ENCODE data around the gene TAS1R3. TPM values are rescaled to one million over a fixed set of nuclear protein-coding genes. Genes with fewer than 3 reads are reported as not detected.

The TAS1R3 gene
- polyA plus RNA-seq, 1 donor from 2014 or later: 1.0 TPM

DNA sequence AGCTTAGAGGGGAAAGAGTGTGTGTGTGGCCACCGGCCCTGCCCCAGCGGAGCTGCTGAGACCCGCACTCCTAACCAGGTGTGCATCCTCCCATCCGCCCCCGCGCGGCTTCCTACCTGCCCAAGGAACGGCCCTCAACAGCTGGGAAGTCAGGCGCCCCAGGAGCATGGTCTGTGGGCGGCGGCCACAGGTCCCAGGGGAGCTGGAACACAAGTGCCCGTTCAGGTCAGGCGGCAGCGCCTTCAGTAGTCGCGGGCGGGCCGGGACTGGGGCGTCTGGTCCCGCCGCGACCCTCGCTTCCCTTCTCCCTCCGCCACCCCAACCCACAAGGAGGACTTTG is 43.5 kb downstream of the TAS1R3 start:
- no peaks in the 10 kb centered on the region for H3K79me2 ChIP-seq (replicated peaks; ENCODE audit: insufficient read depth, low read length)
- H4K20me1 ChIP-seq (ENCODE audit: insufficient read depth): no peaks in the 10 kb centered on the region
- H3K27me3 ChIP-seq (ENCODE audit: insufficient read depth, low read depth, low read length): no peaks in the 10 kb centered on the region
- no peak for TF ChIP-seq RAD21 (conservative IDR thresholded peaks at IDR 0.05)
- peak overlapping the region; percentile 51 for H2AFZ ChIP-seq (ENCODE audit: low read depth, low read length)
- H3K9me2 ChIP-seq (ENCODE audit: insufficient read depth, low read length): no peaks in the 10 kb centered on the region
- peak overlapping the region; percentile 98 for H3K4me3 ChIP-seq (ENCODE audit: low read length)
- peak overlapping the region; percentile 91 for H3K9ac ChIP-seq (ENCODE audit: low read length)
- H3K9me3 ChIP-seq (ENCODE audit: low read length): no peaks in the 10 kb centered on the region
- H3K36me3 ChIP-seq (ENCODE audit: insufficient read depth, low read length): no peaks in the 10 kb centered on the region
- H3F3A ChIP-seq (ENCODE audit: insufficient read depth, low read length, poor library complexity, severe bottlenecking): no peaks in the 10 kb centered on the region
- peak overlapping the region; percentile 39 for H3K4me2 ChIP-seq (ENCODE audit: low read length)
- peak overlapping the region; percentile 83 for H3K27ac ChIP-seq (ENCODE audit: low read length)

DNA sequence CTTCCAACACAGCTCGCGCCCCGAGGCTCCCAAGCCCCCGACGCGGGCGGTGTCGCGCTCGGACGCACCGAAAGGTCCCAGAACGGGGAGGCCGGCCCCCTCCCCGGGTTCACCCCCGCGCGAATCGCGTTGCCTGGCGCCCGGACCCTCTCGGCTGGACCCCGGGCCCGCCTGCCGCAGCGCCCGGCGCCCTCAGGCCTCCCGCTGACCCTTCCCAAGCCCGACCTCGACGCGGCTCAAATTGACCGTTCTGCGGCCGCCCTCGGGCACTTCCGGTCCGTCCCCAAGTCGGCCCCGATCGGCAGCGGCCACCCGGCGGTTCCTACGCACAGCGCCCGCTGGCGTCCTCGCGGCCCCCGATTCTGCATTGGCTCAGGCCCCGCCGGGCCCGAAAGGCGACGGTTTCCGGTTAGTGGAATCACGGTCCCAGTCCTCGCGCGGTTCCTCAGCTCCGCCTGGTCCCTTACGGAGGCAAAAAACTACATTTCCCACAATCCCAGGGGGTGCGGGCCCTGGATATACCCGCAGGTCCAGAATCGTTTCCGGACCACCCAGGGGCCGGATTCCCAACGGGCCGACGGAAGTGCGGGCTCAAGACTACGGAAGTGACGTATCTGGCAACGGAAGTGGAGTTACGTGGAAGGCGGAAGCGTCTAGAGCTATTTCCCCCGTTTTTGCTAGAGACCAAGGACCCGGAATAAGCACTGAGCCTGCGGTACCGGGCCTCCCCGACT is 44.0 kb downstream of the TAS1R3 start, which contains the start of gene AURKAIP1:
Gene AURKAIP1 (minus strand): TSS at position 279 of the 734 bp plus-strand sequence. CDS start 451 bp downstream, outside the sequence.
- Histone ChIP-seq H3K27me3 (ENCODE audit: insufficient read depth, low read depth, low read length) (no peaks in the 10 kb centered on the region), H3K4me2 (ENCODE audit: low read length) (peak within 1 kb of the TSS; percentile 55), H3K79me2 (replicated peaks; ENCODE audit: insufficient read depth, low read length) (no peaks in the 10 kb centered on the region), H4K20me1 (ENCODE audit: insufficient read depth) (no peaks in the 10 kb centered on the region), H3K9me2 (ENCODE audit: insufficient read depth, low read length) (no peaks in the 10 kb centered on the region), H3K36me3 (ENCODE audit: insufficient read depth, low read length) (no peaks in the 10 kb centered on the region), H3K9me3 (ENCODE audit: low read length) (no peaks in the 10 kb centered on the region), H3K4me3 (ENCODE audit: low read length) (peak within 1 kb of the TSS; percentile 98), H3K27ac (ENCODE audit: low read length) (peak within 1 kb of the TSS; percentile 83), H3F3A (ENCODE audit: insufficient read depth, low read length, poor library complexity, severe bottlenecking) (no peaks in the 10 kb centered on the region), H2AFZ (ENCODE audit: low read depth, low read length) (peak within 1 kb of the TSS; percentile 51), H3K9ac (ENCODE audit: low read length) (peak within 1 kb of the TSS; percentile 91)
- TF ChIP-seq EZH2 (IDR thresholded peaks at IDR 0.05; ENCODE audit: borderline replicate concordance, insufficient read depth, low read length, poor library complexity, severe bottlenecking) (no peak), RAD21 (conservative IDR thresholded peaks at IDR 0.05) (peak; percentile 20), POLR2AphosphoS5 (IDR thresholded peaks at IDR 0.05) (peak; percentile 74), SMC3 (conservative IDR thresholded peaks at IDR 0.05; ENCODE audit: poor library complexity) (no peak), TAF1 (IDR thresholded peaks at IDR 0.05; ENCODE audit: low read depth) (no peak), MXI1 (conservative IDR thresholded peaks at IDR 0.05; ENCODE audit: poor library complexity, severe bottlenecking) (peak; percentile 78), EP300 (conservative IDR thresholded peaks at IDR 0.05; ENCODE audit: poor library complexity, severe bottlenecking) (peak; percentile 81)
- TF ChIP-seq, protein P1, sequence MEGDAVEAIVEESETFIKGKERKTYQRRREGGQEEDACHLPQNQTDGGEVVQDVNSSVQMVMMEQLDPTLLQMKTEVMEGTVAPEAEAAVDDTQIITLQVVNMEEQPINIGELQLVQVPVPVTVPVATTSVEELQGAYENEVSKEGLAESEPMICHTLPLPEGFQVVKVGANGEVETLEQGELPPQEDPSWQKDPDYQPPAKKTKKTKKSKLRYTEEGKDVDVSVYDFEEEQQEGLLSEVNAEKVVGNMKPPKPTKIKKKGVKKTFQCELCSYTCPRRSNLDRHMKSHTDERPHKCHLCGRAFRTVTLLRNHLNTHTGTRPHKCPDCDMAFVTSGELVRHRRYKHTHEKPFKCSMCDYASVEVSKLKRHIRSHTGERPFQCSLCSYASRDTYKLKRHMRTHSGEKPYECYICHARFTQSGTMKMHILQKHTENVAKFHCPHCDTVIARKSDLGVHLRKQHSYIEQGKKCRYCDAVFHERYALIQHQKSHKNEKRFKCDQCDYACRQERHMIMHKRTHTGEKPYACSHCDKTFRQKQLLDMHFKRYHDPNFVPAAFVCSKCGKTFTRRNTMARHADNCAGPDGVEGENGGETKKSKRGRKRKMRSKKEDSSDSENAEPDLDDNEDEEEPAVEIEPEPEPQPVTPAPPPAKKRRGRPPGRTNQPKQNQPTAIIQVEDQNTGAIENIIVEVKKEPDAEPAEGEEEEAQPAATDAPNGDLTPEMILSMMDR (IDR thresholded peaks at IDR 0.05; ENCODE audit: poor library complexity, severe bottlenecking): peak; percentile 67
- TF ChIP-seq, protein P2, sequence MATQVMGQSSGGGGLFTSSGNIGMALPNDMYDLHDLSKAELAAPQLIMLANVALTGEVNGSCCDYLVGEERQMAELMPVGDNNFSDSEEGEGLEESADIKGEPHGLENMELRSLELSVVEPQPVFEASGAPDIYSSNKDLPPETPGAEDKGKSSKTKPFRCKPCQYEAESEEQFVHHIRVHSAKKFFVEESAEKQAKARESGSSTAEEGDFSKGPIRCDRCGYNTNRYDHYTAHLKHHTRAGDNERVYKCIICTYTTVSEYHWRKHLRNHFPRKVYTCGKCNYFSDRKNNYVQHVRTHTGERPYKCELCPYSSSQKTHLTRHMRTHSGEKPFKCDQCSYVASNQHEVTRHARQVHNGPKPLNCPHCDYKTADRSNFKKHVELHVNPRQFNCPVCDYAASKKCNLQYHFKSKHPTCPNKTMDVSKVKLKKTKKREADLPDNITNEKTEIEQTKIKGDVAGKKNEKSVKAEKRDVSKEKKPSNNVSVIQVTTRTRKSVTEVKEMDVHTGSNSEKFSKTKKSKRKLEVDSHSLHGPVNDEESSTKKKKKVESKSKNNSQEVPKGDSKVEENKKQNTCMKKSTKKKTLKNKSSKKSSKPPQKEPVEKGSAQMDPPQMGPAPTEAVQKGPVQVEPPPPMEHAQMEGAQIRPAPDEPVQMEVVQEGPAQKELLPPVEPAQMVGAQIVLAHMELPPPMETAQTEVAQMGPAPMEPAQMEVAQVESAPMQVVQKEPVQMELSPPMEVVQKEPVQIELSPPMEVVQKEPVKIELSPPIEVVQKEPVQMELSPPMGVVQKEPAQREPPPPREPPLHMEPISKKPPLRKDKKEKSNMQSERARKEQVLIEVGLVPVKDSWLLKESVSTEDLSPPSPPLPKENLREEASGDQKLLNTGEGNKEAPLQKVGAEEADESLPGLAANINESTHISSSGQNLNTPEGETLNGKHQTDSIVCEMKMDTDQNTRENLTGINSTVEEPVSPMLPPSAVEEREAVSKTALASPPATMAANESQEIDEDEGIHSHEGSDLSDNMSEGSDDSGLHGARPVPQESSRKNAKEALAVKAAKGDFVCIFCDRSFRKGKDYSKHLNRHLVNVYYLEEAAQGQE (IDR thresholded peaks at IDR 0.05; ENCODE audit: borderline replicate concordance): peak; percentile 24

Data from neural cell (in vitro differentiated cells).